NCI-H510A (cell line): Measurements from ENCODE around the gene HDAC7.

ENCODE experiments used
- DNase-seq: peaks from one replicate; lab custom pipeline; 2025; lab: John Stamatoyannopoulos, UW

The HDAC7 gene

GRCh38 chr12:47745485-47746041 is 74.1 kb downstream of the HDAC7 start:
- DNase-seq: no peak

- no peak for DNase-seq
These were observed 74.8 kb downstream of the HDAC7 start for GRCh38 chr12:47744778-47745436.

- peak; percentile 67 for DNase-seq
These were observed 75.6 kb downstream of the HDAC7 start for GRCh38 chr12:47744005-47744651.

GRCh38 chr12:47743311-47743860 is 76.3 kb downstream of the HDAC7 start:
- no peak for DNase-seq

GRCh38 chr12:47742253-47742825 is 77.4 kb downstream of the HDAC7 start:
- DNase-seq: no peak

- peak; percentile 94 for DNase-seq
These were observed 78.4 kb downstream of the HDAC7 start for GRCh38 chr12:47741340-47741703.

GRCh38 chr12:47740606-47741339 is 78.9 kb downstream of the HDAC7 start:
- peak; percentile 51 for DNase-seq

- DNase-seq: no peak
These were observed 79.7 kb downstream of the HDAC7 start for GRCh38 chr12:47739979-47740378.

GRCh38 chr12:47739297-47739696 is 80.4 kb downstream of the HDAC7 start:
- DNase-seq: no peak

GRCh38 chr12:47737936-47738594 is 81.6 kb downstream of the HDAC7 start:
- no peak for DNase-seq

- DNase-seq: no peak
These were observed 82.6 kb downstream of the HDAC7 start for GRCh38 chr12:47736877-47737676.

- DNase-seq: no peak
These were observed 83.5 kb downstream of the HDAC7 start for GRCh38 chr12:47736216-47736615.

- DNase-seq: no peak
These were observed 84.1 kb downstream of the HDAC7 start for GRCh38 chr12:47735649-47736048.

- DNase-seq: no peak
These were observed 84.8 kb downstream of the HDAC7 start for GRCh38 chr12:47734725-47735480.

GRCh38 chr12:47733142-47733541 is 86.6 kb downstream of the HDAC7 start:
- DNase-seq: no peak
